GM12872 (cell line): ENCODE measurements around the gene RCCD1.

ENCODE experiments used
- TF ChIP-seq, protein P1 (sequence below): IDR thresholded peaks from 3 replicates; pipeline ENCODE4 v1.5.1; 2011; ENCODE audit warnings: low read depth, mild to moderate bottlenecking, low read length, moderate library complexity; ENCODE audit not compliant: insufficient read depth

The RCCD1 gene

DNA sequence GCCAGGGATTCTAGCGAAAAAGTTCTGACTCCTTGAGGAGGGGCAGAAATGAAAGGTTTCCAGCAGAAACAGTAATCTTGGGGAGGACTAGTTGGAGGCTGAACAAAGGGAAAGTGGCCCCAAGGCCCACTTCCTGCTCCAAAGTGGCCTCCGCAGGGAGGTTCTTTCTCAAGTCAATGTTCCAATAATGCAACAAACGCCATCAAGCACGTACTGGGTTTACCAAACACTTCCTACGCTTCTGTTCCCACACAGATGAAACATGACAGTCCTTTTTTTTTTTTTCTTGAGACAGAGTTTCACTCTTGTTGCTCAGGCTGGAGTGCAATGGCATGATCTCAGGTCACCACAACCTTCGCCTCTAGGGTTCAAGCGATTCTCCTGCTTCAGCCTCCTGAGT is 9.6 kb upstream of the RCCD1 start:
- TF ChIP-seq, protein P1, sequence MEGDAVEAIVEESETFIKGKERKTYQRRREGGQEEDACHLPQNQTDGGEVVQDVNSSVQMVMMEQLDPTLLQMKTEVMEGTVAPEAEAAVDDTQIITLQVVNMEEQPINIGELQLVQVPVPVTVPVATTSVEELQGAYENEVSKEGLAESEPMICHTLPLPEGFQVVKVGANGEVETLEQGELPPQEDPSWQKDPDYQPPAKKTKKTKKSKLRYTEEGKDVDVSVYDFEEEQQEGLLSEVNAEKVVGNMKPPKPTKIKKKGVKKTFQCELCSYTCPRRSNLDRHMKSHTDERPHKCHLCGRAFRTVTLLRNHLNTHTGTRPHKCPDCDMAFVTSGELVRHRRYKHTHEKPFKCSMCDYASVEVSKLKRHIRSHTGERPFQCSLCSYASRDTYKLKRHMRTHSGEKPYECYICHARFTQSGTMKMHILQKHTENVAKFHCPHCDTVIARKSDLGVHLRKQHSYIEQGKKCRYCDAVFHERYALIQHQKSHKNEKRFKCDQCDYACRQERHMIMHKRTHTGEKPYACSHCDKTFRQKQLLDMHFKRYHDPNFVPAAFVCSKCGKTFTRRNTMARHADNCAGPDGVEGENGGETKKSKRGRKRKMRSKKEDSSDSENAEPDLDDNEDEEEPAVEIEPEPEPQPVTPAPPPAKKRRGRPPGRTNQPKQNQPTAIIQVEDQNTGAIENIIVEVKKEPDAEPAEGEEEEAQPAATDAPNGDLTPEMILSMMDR = no peak

DNA sequence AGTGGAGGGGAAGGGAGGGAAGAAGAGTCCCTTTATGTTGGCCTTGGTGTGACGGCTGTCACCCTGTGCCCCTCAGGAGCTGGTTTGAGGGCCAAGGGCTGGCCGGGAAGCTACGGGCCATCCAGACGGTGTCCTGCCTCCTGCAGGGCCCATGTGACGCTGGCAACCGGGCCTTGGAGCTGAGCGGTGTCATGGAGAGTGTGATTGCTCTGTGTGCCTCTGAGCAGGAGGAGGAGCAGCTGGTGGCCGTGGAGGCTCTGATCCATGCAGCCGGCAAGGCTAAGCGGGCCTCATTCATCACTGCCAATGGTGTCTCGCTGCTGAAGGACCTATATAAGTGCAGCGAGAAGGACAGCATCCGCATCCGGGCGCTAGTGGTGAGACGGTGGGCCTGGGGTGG is 8.1 kb upstream of the RCCD1 start:
- TF ChIP-seq, protein P1 = no peak

DNA sequence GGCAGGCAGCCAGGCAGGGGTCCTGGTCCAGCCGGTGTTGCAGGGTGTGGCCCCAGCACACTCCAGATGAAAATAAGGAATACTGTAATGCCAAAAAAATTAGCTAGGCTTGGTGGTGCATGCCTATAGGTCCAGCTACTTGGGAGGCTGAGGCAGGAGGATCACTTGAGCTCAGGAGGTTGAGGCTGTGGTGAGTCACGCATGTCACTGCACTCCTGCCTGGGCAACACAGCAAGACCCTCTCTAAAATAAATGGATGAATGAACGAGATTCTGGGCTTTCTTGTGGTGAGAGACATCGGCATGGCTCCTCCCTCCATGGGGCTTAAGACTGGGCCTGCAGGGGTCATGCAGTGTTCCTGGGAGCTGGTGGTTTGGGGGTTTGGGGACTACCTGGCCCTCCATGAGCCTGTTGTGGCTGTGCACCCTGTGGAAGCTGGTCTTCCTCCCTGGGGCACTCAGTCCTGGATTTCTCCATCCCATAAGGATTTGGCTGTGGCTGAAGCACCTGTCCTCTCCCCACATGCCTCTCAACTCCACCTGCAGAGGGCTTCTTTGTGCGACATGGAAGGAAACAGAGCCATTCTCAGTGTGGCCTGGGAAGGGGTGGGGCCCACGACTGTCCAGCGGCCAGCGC is 7.6 kb upstream of the RCCD1 start:
- TF ChIP-seq, protein P1 = no peak

DNA sequence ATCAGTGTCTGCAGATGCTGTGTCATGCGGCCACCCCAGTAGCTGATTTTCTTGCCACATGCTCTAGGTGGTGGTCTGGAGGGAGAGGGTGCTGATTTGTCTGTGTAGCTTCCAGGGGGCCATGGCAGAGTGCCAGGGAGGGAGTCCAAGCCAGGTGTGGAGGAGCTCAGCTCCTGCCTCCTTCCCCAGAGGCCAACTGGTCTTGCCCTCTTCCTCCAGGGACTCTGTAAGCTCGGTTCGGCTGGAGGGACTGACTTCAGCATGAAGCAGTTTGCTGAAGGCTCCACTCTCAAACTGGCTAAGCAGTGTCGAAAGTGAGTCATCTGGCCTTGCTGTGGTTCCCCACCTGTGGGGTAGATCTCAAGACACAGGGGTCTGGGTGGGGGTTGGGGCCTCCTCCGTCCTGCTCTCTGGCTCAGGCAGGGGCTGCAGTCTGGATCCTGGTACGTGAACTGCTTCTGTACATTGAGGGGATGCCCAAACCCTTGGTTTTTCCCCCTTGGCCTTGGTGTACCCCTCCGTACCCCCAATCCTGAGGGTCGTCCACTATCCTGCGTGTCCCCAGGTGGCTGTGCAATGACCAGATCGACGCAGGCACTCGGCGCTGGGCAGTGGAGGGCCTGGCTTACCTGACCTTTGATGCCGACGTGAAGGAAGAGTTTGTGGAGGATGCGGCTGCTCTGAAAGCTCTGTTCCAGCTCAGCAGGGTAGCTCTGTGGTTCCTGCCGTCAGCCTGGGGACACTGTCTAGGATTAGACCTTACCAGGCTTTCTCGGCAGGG is 6.9 kb upstream of the RCCD1 start:
- TF ChIP-seq, protein P1 = no peak

DNA sequence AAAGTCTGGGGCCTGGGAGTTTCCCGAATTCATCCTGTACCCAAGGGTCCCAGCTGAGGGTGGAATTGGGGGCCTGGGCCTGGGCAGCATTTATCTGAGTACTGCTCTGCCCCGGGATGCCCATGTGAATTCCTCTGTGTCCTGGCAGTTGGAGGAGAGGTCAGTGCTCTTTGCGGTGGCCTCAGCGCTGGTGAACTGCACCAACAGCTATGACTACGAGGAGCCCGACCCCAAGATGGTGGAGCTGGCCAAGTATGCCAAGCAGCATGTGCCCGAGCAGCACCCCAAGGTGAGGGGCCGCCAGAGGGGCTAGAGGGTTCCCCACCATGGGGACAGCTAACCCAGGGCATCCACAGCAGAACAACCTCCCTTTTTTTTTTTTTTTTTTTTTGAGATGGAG is 6.2 kb upstream of the RCCD1 start:
- TF ChIP-seq, protein P1 = no peak

DNA sequence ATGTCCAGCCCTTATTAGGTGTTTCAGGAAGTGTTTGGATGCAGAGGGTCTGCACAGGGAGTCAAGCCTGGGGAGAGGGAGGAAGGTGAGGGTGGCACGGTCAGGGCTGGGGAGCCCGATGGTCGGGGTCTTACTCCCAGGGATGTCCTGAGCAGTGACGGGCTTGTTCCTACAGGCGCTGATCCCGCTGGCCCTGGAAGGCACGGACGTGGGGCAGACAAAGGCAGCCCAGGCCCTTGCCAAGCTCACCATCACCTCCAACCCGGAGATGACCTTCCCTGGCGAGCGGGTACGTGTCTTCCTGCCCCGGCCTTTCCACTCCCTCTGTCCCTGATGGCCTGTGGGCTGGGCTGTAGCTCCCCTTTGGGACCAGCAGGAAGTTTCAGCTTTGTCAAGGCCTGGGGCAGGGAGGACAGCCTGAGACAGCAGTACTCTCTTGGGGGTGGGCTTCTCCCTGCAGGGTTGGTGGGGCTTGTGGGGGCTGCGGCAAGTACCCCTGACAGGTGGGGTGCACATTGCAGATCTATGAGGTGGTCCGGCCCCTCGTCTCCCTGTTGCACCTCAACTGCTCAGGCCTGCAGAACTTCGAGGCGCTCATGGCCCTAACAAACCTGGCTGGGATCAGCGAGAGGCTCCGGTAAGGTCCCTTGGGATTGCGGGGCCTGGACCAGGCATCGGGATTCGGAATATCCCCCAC is 4.6 kb upstream of the RCCD1 start:
- TF ChIP-seq, protein P1 = no peak

DNA sequence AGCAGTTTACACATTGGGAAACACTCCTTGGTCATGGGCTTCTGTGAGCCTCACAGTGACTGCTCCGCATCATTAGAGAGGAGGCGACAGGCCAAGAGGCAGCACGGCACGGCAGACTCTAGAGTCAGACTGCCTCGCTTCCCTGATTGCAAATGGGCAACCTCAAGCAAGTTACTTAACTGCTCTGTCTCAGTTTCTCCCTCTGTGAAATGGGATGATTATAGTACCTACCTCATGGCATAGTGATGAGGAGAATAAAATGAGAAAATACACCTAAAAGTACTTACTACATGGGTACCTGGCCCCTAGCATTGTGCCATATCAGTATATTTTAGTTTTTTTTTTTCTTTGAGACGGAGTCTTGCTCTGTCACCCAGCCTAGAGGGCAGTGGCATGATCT is 4.0 kb upstream of the RCCD1 start:
- TF ChIP-seq, protein P1 = no peak
